Ovary (tissue), 3 donors: ENCODE results near the gene COASY.

Experiments
- CTCF ChIP-seq, 3 donors: fragments of 450-650 bp in 2 of 3; fragments of 200-600 bp in 1 of 3; IDR thresholded peaks; one replicate each; pipeline versions ENCODE4 v1.5.1 to v1.8.0; 2016 to 2022; ENCODE audit warnings: antibody characterized with exemption in 3 of 3, mild to moderate bottlenecking in 1 of 3
- POLR2A ChIP-seq: fragments of 450-650 bp; IDR thresholded peaks from one replicate; pipeline ENCODE4 v1.6.1; 2017; ENCODE audit warnings: antibody characterized with exemption, mild to moderate bottlenecking, moderate library complexity
- donor health status: DM: no; HTN: no; CAD: no.

GRCh38 chr17:42563950-42564349 is 2.0 kb downstream of the COASY start:
- TF ChIP-seq CTCF (IDR thresholded peaks at IDR 0.05) (no peak), POLR2A (no peak)
